ENCODE results near the gene KAT7.

DNA sequence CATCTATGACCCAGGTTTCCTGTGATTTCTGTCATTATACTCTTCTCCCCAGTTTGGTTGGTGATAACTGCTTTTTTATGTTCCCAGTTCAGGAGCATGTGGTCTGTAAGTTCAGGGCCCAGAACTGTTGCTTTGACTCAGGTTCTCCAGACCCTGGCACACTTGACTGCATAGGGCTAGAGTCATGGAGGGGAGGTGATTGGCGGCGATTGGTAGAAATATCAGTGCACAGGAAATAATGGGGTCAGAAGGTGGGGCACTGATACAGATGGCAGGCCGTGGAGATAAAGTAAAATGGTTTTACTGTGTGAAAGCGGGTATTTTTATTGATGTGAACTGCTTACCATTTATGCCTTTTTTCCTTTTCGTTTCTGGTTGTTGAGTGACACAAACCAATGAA, 30.7 kb downstream of the KAT7 start:
- TF ChIP-seq EZH2 (IDR thresholded peaks at IDR 0.05; ENCODE audit: insufficient read depth, poor library complexity, severe bottlenecking) (no peak), EZH2phosphoT487 (IDR thresholded peaks at IDR 0.05; ENCODE audit: insufficient read depth, low read depth) (no peak)
